Psoas muscle (tissue), 8 donors: ENCODE measurements around the gene LYPD4. TPM values are rescaled to one million over a fixed set of nuclear protein-coding genes. Genes with fewer than 3 reads are reported as not detected.
A peak's percentile ranks its signal among the peaks of the same experiment; 100 is the strongest.

Experiments used
- ATAC-seq, 4 donors: fragments of 200-7000 bp; cut with Tn5 transposase; one replicate each; pipeline ENCODE4 v1.9.1; 2020; ENCODE audit warnings: moderate library complexity in 3 of 4, mild to moderate bottlenecking in 2 of 4
- DNase-seq, 2 donors: peaks; one replicate each; pipeline ENCODE4 v3.0.0-alpha.2; 2020
- H3K27ac ChIP-seq: fragments of 200-600 bp; one replicate; pipeline ENCODE4 v1.8.0; 2022
- H3K27me3 ChIP-seq, 3 donors: fragments of 200-600 bp in 1 of 3; one replicate each; pipeline versions ENCODE4 v1.6.1 to v1.8.0; 2013 to 2022; ENCODE audit warnings: low read length in 2 of 3, mild to moderate bottlenecking in 2 of 3, moderate library complexity in 1 of 3; ENCODE audit not compliant: insufficient read depth in 3 of 3
- H3K36me3 ChIP-seq, 2 donors: fragments of 200-600 bp in 1 of 2; one replicate each; pipeline versions ENCODE4 v1.6.1 to v1.8.0; 2013 to 2022; ENCODE audit warnings: low read depth in 1 of 2, mild to moderate bottlenecking in 1 of 2, moderate library complexity in 1 of 2; ENCODE audit not compliant: insufficient read depth in 1 of 2
- H3K4me1 ChIP-seq: fragments of 200-600 bp; one replicate; pipeline ENCODE4 v1.8.0; 2022
- H3K4me3 ChIP-seq: fragments of 200-600 bp; one replicate; pipeline ENCODE4 v1.8.0; 2022; ENCODE audit warnings: mild to moderate bottlenecking
- H3K9me3 ChIP-seq: fragments of 200-600 bp; one replicate; pipeline ENCODE4 v1.8.0; 2022
- WGBS, 3 donors: extraction: QIAGEN DNeasy Blood & Tissue Kit; methylation state at CpG; one replicate each; pipeline versions ENCODE4 v1.1.6 to v1.1.7; 2013; 5-methylcytosine and 5-hydroxymethylcytosine counted together
- intact Hi-C, 2 donors: fragments of 100-400 bp; cut with DNase I; formaldehyde crosslinking; loops; one replicate each; pipeline versions ENCODE4 v1.11.0 to v1.14.2; 2022
- polyA plus RNA-seq, 3 donors: library from polyadenylated mRNA; stranded (reverse); fragments of 200-250 nt; gene quantifications; one replicate each; pipeline ENCODE4 v1.2.3, GENCODE V29; 2013
- total RNA-seq, 4 donors: library from RNA; stranded (reverse); fragmentation: NEBNext Ultra II Directional in 2 of 4; extraction: Animal tissue kit (Norgen Biotek cat#: 25700) in 2 of 4; gene quantifications; one replicate each; pipeline versions ENCODE4 v1.2.1 to v1.2.4, GENCODE V29; 2021 to 2023
- TF ChIP-seq, protein P1 (sequence below): fragments of 200-600 bp; IDR thresholded peaks from one replicate; pipeline ENCODE4 v1.8.0; 2022; ENCODE audit warnings: antibody characterized with exemption
- donor health status: healthy with polysubstance abuse.
- donor health status: DM: no; HTN: no; CAD: no; lungs with moderate emphysema.
- donor health status: Bipolar disorder and iron deficiency.
- donor health status: healthy.
- donor health status: DM: yes; HTN: yes; CAD: no.
- donor health status: DM: no; HTN: no; CAD: no.
- donor health status: DM: no; HTN: no; CAD: no.
- donor health status: DM: yes; HTN: yes; CAD: no.

LYPD4 gene
- total and polyA plus RNA-seq, 7 donors: not detected

- no peaks in the 10 kb centered on the region for H3K36me3 ChIP-seq
- intact Hi-C loops: no loop called here
These were observed 35.6 kb downstream of the LYPD4 start for GRCh38 chr19:41808663-41809566.

GRCh38 chr19:41807176-41807575 is 37.3 kb downstream of the LYPD4 start:
- no peaks in the 10 kb centered on the region for H3K36me3 ChIP-seq
- no peak for DNase-seq

More at GRCh38 chr19:41808663-41809566, 35.6 kb downstream of the LYPD4 start:
- Histone ChIP-seq H3K9me3 (no peaks in the 10 kb centered on the region), H3K4me3 (no peak overlapping the region), H3K27me3 (no peaks in the 10 kb centered on the region), H3K27ac (no peak overlapping the region), H3K4me1 (no peaks in the 10 kb centered on the region)
- TF ChIP-seq, protein P1, sequence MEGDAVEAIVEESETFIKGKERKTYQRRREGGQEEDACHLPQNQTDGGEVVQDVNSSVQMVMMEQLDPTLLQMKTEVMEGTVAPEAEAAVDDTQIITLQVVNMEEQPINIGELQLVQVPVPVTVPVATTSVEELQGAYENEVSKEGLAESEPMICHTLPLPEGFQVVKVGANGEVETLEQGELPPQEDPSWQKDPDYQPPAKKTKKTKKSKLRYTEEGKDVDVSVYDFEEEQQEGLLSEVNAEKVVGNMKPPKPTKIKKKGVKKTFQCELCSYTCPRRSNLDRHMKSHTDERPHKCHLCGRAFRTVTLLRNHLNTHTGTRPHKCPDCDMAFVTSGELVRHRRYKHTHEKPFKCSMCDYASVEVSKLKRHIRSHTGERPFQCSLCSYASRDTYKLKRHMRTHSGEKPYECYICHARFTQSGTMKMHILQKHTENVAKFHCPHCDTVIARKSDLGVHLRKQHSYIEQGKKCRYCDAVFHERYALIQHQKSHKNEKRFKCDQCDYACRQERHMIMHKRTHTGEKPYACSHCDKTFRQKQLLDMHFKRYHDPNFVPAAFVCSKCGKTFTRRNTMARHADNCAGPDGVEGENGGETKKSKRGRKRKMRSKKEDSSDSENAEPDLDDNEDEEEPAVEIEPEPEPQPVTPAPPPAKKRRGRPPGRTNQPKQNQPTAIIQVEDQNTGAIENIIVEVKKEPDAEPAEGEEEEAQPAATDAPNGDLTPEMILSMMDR: no peak
- 57 to 65% (median 59%) methylated on average over 16 of the region's 16 CpGs for WGBS, 3 donors
- no peak for ATAC-seq
- peak; percentile 27 to 55 for DNase-seq

DNA sequence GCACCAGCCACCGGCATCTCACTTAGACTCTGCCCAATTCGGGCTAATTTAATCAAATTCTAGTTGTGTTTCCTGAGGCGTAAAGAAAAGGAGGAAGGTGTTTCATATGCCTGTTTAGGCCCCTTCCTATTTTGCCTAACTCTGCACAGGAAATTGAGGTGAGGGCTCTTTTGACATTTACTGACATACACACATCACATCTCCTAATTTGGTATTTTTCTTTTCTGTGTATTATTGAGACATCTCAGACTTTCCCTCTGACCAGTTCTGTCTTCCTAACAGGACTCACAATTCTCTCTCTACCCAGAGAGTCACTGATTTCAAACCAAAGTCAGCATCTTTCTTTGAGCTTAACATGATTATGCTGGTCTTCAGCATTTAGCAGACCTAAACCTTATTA is 40.1 kb downstream of the LYPD4 start:
- ATAC-seq (no peak), DNase-seq (no peak)
- H3K27ac ChIP-seq: no peak overlapping the region
- peaks cover 0 to 5% (median 0%) of the 10 kb centered on the region in 3 donors for H3K27me3 ChIP-seq
- WGBS, 3 donors: 71 to 83% (median 79%) methylated on average over 3 of the region's 3 CpGs
- H3K36me3 ChIP-seq: no peaks in the 10 kb centered on the region
- TF ChIP-seq, protein P1: no peak
- no peaks in the 10 kb centered on the region for H3K4me1 ChIP-seq
- no peak overlapping the region for H3K4me3 ChIP-seq
- H3K9me3 ChIP-seq: no peaks in the 10 kb centered on the region
- intact Hi-C loops: no loop called here

More at GRCh38 chr19:41807176-41807575, 37.3 kb downstream of the LYPD4 start:
- Histone ChIP-seq H3K4me1 (no peaks in the 10 kb centered on the region), H3K27me3 (no peaks in the 10 kb centered on the region), H3K4me3 (no peak overlapping the region), H3K9me3 (no peaks in the 10 kb centered on the region), H3K27ac (no peak overlapping the region)
- 80 to 85% (median 84%) methylated on average over 3 of the region's 3 CpGs for WGBS, 3 donors
- no peak for ATAC-seq
- TF ChIP-seq, protein P1: no peak
- intact Hi-C loops: no loop called here

GRCh38 chr19:41802770-41803169 is 41.7 kb downstream of the LYPD4 start:
- ATAC-seq (no peak), DNase-seq (no peak)
- no peak overlapping the region for H3K27ac ChIP-seq
- no peaks in the 10 kb centered on the region for H3K4me1 ChIP-seq
- peaks cover 0 to 5% (median 0%) of the 10 kb centered on the region in 3 donors for H3K27me3 ChIP-seq
- no peaks in the 10 kb centered on the region for H3K9me3 ChIP-seq
- TF ChIP-seq, protein P1: no peak
- H3K36me3 ChIP-seq: no peaks in the 10 kb centered on the region
- no peak overlapping the region for H3K4me3 ChIP-seq
- intact Hi-C loops: no loop called here
- WGBS, 3 donors: 73 to 83% (median 75%) methylated on average over 2 of the region's 2 CpGs
